DND-41 (cell line): ENCODE results near the gene NFATC2.

Experiments
- ATAC-seq: fragments of 200-7000 bp; cut with Tn5 transposase; 3 replicates; pipeline ENCODE4 v1.9.1; 2021; ENCODE audit warnings: low read depth; ENCODE audit not compliant: insufficient read depth
- DNase-seq: peaks from one replicate; pipeline ENCODE4 v3.0.0-alpha.2; 2020
- H2AFZ ChIP-seq: 2 replicates; pipeline ENCODE4 v1.6.0; 2012; ENCODE audit warnings: low read depth, low read length
- H3K27ac ChIP-seq: 2 replicates; pipeline ENCODE4 v1.5.1; 2012; ENCODE audit warnings: low read length, inconsistent platforms
- H3K27me3 ChIP-seq: fragments of 200-600 bp; sonication (generic); 2 replicates; pipeline ENCODE4 v1.6.0; 2012; ENCODE audit warnings: low read length, mild to moderate bottlenecking, inconsistent platforms; ENCODE audit not compliant: insufficient read depth, poor library complexity
- H3K36me3 ChIP-seq: 2 replicates; pipeline ENCODE4 v1.5.1; 2012; ENCODE audit warnings: low read length, inconsistent platforms; ENCODE audit not compliant: insufficient read depth
- H3K4me1 ChIP-seq: 2 replicates; pipeline ENCODE4 v1.5.1; 2012; ENCODE audit warnings: mild to moderate bottlenecking, low read length; ENCODE audit not compliant: insufficient read depth
- H3K4me2 ChIP-seq: 2 replicates; pipeline ENCODE4 v1.6.0; 2012; ENCODE audit warnings: mild to moderate bottlenecking, moderate library complexity, low read length, inconsistent platforms; ENCODE audit not compliant: insufficient read depth
- H3K4me3 ChIP-seq, 2 experiments: fragments of 200-600 bp in 1 of 2; shearing (Covaris generic) in 1 of 2; 2 replicates each; pipeline ENCODE4 v1.5.1; 2012 to 2016; ENCODE audit warnings: inconsistent platforms in 2 of 2, low read length in 2 of 2, mild to moderate bottlenecking in 2 of 2, low read depth in 1 of 2, moderate library complexity in 1 of 2
- H3K79me2 ChIP-seq: 2 replicates; pipeline ENCODE4 v1.6.0; 2012; ENCODE audit warnings: low read length, inconsistent platforms; ENCODE audit not compliant: insufficient read depth
- H3K9ac ChIP-seq: 2 replicates; pipeline ENCODE4 v1.6.0; 2012; ENCODE audit warnings: low read depth, mild to moderate bottlenecking, inconsistent platforms, low read length, moderate library complexity
- H3K9me3 ChIP-seq: 2 replicates; pipeline ENCODE4 v1.5.1; 2012; ENCODE audit warnings: low read length, moderate library complexity, mild to moderate bottlenecking, inconsistent platforms; ENCODE audit not compliant: insufficient read depth, severe bottlenecking
- H4K20me1 ChIP-seq: 2 replicates; pipeline ENCODE4 v1.6.0; 2012; ENCODE audit warnings: low read length; ENCODE audit not compliant: insufficient read depth
- CTCF ChIP-seq: IDR thresholded peaks from 2 replicates; pipeline ENCODE4 v1.5.1; 2012; ENCODE audit warnings: borderline replicate concordance, low read length, moderate library complexity, mild to moderate bottlenecking; ENCODE audit not compliant: poor library complexity, severe bottlenecking; ENCODE audit errors: extremely low read depth
- EZH2 ChIP-seq: IDR thresholded peaks from 3 replicates; pipeline ENCODE4 v1.6.1; 2012; ENCODE audit warnings: borderline replicate concordance, low read depth, mild to moderate bottlenecking, moderate library complexity, low read length, inconsistent platforms; ENCODE audit not compliant: severe bottlenecking

The NFATC2 gene

GRCh38 chr20:51393571-51393970 lies 148.9 kb downstream of the NFATC2 start:
- no peak overlapping the region for H3K4me2 ChIP-seq

GRCh38 chr20:51392614-51393186 lies 149.8 kb downstream of the NFATC2 start:
- Histone ChIP-seq H3K36me3 (no peaks in the 10 kb centered on the region), H4K20me1 (no peaks in the 10 kb centered on the region), H3K4me2 (no peak overlapping the region), H3K4me3 (no peak overlapping the region), H3K9me3 (no peaks in the 10 kb centered on the region), H2AFZ (no peak overlapping the region), H3K4me1 (no peaks in the 10 kb centered on the region), H3K27ac (no peak overlapping the region), H3K79me2 (no peaks in the 10 kb centered on the region), H3K27me3 (peaks cover 11% of the 10 kb centered on the region), H3K9ac (no peak overlapping the region)
- ATAC-seq, result no peak
- DNase-seq, result no peak
- TF ChIP-seq CTCF (no peak), EZH2 (no peak)

More at GRCh38 chr20:51393571-51393970, 148.9 kb downstream of the NFATC2 start:
- no peak overlapping the region for H3K4me3 ChIP-seq
- no peaks in the 10 kb centered on the region for H3K79me2 ChIP-seq
- no peaks in the 10 kb centered on the region for H3K36me3 ChIP-seq
- DNase-seq (no peak), ATAC-seq (no peak)
- no peak overlapping the region for H3K27ac ChIP-seq
- H3K4me1 ChIP-seq, result no peaks in the 10 kb centered on the region
- no peak overlapping the region for H3K9ac ChIP-seq
- no peak overlapping the region for H2AFZ ChIP-seq
- TF ChIP-seq CTCF (no peak), EZH2 (no peak)
- H3K27me3 ChIP-seq, result peaks cover 11% of the 10 kb centered on the region
- H3K9me3 ChIP-seq, result no peaks in the 10 kb centered on the region
- no peaks in the 10 kb centered on the region for H4K20me1 ChIP-seq

GRCh38 chr20:51391926-51392325 lies 150.6 kb downstream of the NFATC2 start:
- H3K9me3 ChIP-seq, result no peaks in the 10 kb centered on the region
- H3K4me1 ChIP-seq, result no peaks in the 10 kb centered on the region
- H3K27ac ChIP-seq, result no peak overlapping the region
- H2AFZ ChIP-seq, result no peak overlapping the region
- H3K36me3 ChIP-seq, result no peaks in the 10 kb centered on the region
- TF ChIP-seq CTCF (no peak), EZH2 (no peak)
- no peak overlapping the region for H3K4me3 ChIP-seq
- no peak for ATAC-seq
- H4K20me1 ChIP-seq, result no peaks in the 10 kb centered on the region
- H3K79me2 ChIP-seq, result no peaks in the 10 kb centered on the region
- DNase-seq, result no peak
- no peak overlapping the region for H3K4me2 ChIP-seq
- no peak overlapping the region for H3K9ac ChIP-seq
- H3K27me3 ChIP-seq, result peaks cover 15% of the 10 kb centered on the region
